ENCODE data around the gene CFAP69.

DNA sequence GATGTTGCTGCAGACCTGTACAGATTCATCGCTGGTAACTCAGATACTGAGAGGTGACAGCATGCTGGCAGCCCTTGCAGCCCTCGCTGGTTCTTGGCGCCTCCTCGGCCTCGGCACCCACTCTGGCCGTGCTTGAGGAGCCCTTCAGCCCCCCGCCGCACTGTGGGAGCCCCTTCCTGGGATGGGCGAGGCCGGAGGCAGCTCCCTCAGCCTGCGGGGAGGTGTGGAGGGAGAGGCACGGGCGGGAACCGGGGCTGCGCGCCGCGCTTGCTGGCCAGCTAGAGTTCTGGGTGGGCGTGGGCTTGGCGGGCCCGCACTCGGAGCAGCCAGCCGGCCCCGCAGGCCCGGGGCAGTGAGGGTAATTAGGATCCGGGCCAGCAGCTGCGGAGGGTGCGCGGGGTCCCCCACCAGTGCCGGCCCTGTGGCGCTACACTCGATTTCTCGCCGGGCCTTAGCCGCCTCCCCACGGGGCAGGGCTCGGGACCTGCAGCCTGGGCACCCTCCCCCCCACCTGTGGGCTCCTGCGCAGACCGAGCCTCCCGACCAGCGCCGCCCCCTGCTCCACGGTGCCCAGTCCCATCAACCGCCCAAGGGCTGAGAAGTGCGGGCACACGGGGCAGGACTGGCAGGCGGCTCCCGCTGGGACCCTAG is 89.3 kb downstream of the CFAP69 start:
- TF ChIP-seq POLR2A (IDR thresholded peaks at IDR 0.05; ENCODE audit: low read length): no peak
- no peak for TF ChIP-seq GATA1 (IDR thresholded peaks at IDR 0.05; ENCODE audit: low read depth, low read length)

All from erythroblast (primary cell).